B cell (primary cell): ENCODE measurements around the gene BRI3. TPM values are rescaled to one million over a fixed set of nuclear protein-coding genes. Genes with fewer than 3 reads are reported as not detected.

Source experiments
- ATAC-seq: fragments of 200-7000 bp; cut with Tn5 transposase; one replicate; pipeline ENCODE4 v1.10.0; 2021; ENCODE audit warnings: low read depth, mild to moderate bottlenecking, moderate number of reproducible peaks, moderate library complexity
- CTCF ChIA-PET: fragments of 350-600 bp; sonication (Branson Sonifier 250); formaldehyde crosslinking; loops from one replicate; lab custom pipeline; 2021; ENCODE audit warnings: antibody characterized with exemption, inconsistent platforms; lab: Charles Lee
- POLR2A ChIA-PET: fragments of 350-600 bp; sonication (Branson Sonifier 250); formaldehyde crosslinking; loops from one replicate; lab custom pipeline; 2021; ENCODE audit warnings: antibody characterized with exemption; lab: Charles Lee
- DNase-seq: peaks from one replicate; pipeline ENCODE4 v3.0.0; 2013
- H2AFZ ChIP-seq: 2 replicates; pipeline ENCODE4 v1.6.1; 2012; ENCODE audit warnings: mild to moderate bottlenecking, low read depth, low read length; ENCODE audit not compliant: insufficient read depth, poor library complexity, severe bottlenecking
- H3K27ac ChIP-seq, 2 donors: 1 replicate in 1 of 2; 2 replicates in 1 of 2; pipeline ENCODE4 v1.5.1; 2012 to 2013; ENCODE audit warnings: low read length in 2 of 2, mild to moderate bottlenecking in 2 of 2, moderate library complexity in 1 of 2
- H3K27me3 ChIP-seq, 4 experiments: fragments of 200-600 bp in 1 of 4; sonication (generic) in 1 of 4; replicated peaks in 1 of 4; 1 replicate in 2 of 4; 2 replicates in 2 of 4; pipeline versions ENCODE4 v1.6.1 to v1.7.0; 2013 to 2016; ENCODE audit warnings: low read length in 3 of 4, mild to moderate bottlenecking in 2 of 4, mixed read lengths in 1 of 4, moderate library complexity in 1 of 4; ENCODE audit not compliant: insufficient read depth in 4 of 4, control insufficient read depth in 3 of 4; ENCODE audit errors: control extremely low read depth in 1 of 4
- H3K36me3 ChIP-seq, 2 experiments: replicated peaks in 1 of 2; 1 replicate in 1 of 2; 2 replicates in 1 of 2; pipeline versions ENCODE4 v1.6.1 to v1.7.1; 2013; ENCODE audit warnings: low read length in 1 of 2; ENCODE audit not compliant: insufficient read depth in 2 of 2, control insufficient read depth in 1 of 2; ENCODE audit errors: control extremely low read depth in 1 of 2, extremely low read depth in 1 of 2
- H3K4me1 ChIP-seq, 2 donors: fragments of 200-600 bp in 1 of 2; sonication (generic) in 1 of 2; 1 replicate in 1 of 2; 2 replicates in 1 of 2; pipeline versions ENCODE4 v1.5.1 to v1.6.1; 2013 to 2017; ENCODE audit warnings: low read length in 2 of 2; ENCODE audit not compliant: control insufficient read depth in 2 of 2, insufficient read depth in 2 of 2
- H3K4me2 ChIP-seq: replicated peaks from 2 replicates; pipeline ENCODE3; 2012; ENCODE audit warnings: mild to moderate bottlenecking, low read depth, low read length; ENCODE audit not compliant: poor library complexity, severe bottlenecking
- H3K4me3 ChIP-seq, 5 experiments: fragments of 200-600 bp in 1 of 5; sonication (generic) in 1 of 5; 1 replicate in 3 of 5; 2 replicates in 2 of 5; pipeline versions ENCODE4 v1.5.1 to v1.7.0; 2011 to 2016; ENCODE audit warnings: low read length in 4 of 5, mild to moderate bottlenecking in 4 of 5, low read depth in 2 of 5, control low read depth in 1 of 5, moderate library complexity in 1 of 5; ENCODE audit not compliant: insufficient read depth in 1 of 5; ENCODE audit errors: control extremely low read depth in 1 of 5, extremely low read depth in 1 of 5
- H3K79me2 ChIP-seq: fragments of 200-600 bp; sonication (generic); one replicate; pipeline ENCODE4 v1.6.0; 2016; ENCODE audit warnings: low read length; ENCODE audit not compliant: control insufficient read depth, insufficient read depth
- H3K9ac ChIP-seq: fragments of 200-600 bp; sonication (generic); 2 replicates; pipeline ENCODE4 v1.6.1; 2017; ENCODE audit warnings: mild to moderate bottlenecking, low read length, moderate library complexity
- H3K9me3 ChIP-seq, 3 donors: one replicate each; pipeline versions ENCODE4 v1.6.1 to v1.7.1; 2013; ENCODE audit warnings: low read length in 2 of 3; ENCODE audit not compliant: control insufficient read depth in 2 of 3, insufficient read depth in 1 of 3; ENCODE audit errors: control extremely low read depth in 1 of 3
- H4K20me1 ChIP-seq: 2 replicates; pipeline ENCODE4 v1.6.0; 2012; ENCODE audit warnings: mild to moderate bottlenecking, low read length; ENCODE audit not compliant: insufficient read depth, control insufficient read depth, poor library complexity, severe bottlenecking
- H3K27ac Mint-ChIP-seq: one replicate; pipeline ENCODE4 v1.8.0; 2021; ENCODE audit warnings: mixed read lengths
- H3K27me3 Mint-ChIP-seq: one replicate; pipeline ENCODE4 v1.8.0; 2021; ENCODE audit warnings: mixed read lengths
- H3K4me1 Mint-ChIP-seq: one replicate; pipeline ENCODE4 v1.8.0; 2021; ENCODE audit warnings: mixed read lengths
- H3K4me3 Mint-ChIP-seq: one replicate; pipeline ENCODE4 v1.8.0; 2021; ENCODE audit warnings: mixed read lengths
- H3K9me3 Mint-ChIP-seq: one replicate; pipeline ENCODE4 v1.8.0; 2022; ENCODE audit warnings: mixed read lengths; ENCODE audit not compliant: insufficient read depth
- CTCF ChIP-seq: fragments of 200-600 bp; IDR thresholded peaks from one replicate; pipeline ENCODE4 v1.8.0; 2022; ENCODE audit warnings: antibody characterized with exemption, mild to moderate bottlenecking
- EZH2 ChIP-seq: IDR thresholded peaks from 2 replicates; pipeline ENCODE4 v1.6.1; 2012; ENCODE audit warnings: borderline replicate concordance, low read depth, mild to moderate bottlenecking, moderate library complexity, low read length; ENCODE audit not compliant: insufficient read depth, poor library complexity, severe bottlenecking
- WGBS: methylation state at CpG from one replicate; pipeline ENCODE4 v1.1.5; 2013; ENCODE audit warnings: missing lambda C conversion rate; ENCODE audit not compliant: insufficient coverage; 5-methylcytosine and 5-hydroxymethylcytosine counted together
- intact Hi-C: fragments of 100-400 bp; cut with micrococcal nuclease; formaldehyde crosslinking; loops from one replicate; pipeline ENCODE4 v1.10.0; 2022
- polyA plus RNA-seq: library from polyadenylated mRNA; depleted of rRNA; stranded (reverse); fragments of >200 nt; gene quantifications from 2 replicates; pipeline ENCODE4 v1.2.3, GENCODE V29; 2012
- total RNA-seq, 2 donors: library from RNA; stranded (reverse); fragments of 120-200 nt in 1 of 2; gene quantifications; 1 replicate in 1 of 2; 2 replicates in 1 of 2; pipeline versions ENCODE4 v1.2.3 to v1.2.4, GENCODE V29; 2013 to 2022

Gene BRI3
- total and polyA plus RNA-seq, 2 donors (not counting 1 experiment from before 2014, with no cell fraction given): 21.6 to 86.7 TPM

GRCh38 chr7:98282703-98283102, 1.2 kb downstream of the BRI3 start:
- peak overlapping the region in 1 of 2 donors; percentile 82 for H3K27ac ChIP-seq
- H4K20me1 ChIP-seq: peaks cover 44% of the 10 kb centered on the region
- peaks cover 36% of the 10 kb centered on the region for H3K79me2 ChIP-seq
- TF ChIP-seq CTCF (no peak), EZH2 (no peak)
- peaks cover 21 to 40% of the 10 kb centered on the region in 2 donors for H3K4me1 ChIP-seq
- no peaks in the 10 kb centered on the region for H3K9me3 Mint-ChIP-seq
- CTCF ChIA-PET: interaction anchor here (1.6 kb wide), 1 partner anchor 12 kb away, joined by 7 read pairs; no protein-coding TSS in a partner anchor
- peak overlapping the region; percentile 79 for H3K27ac Mint-ChIP-seq
- peak overlapping the region in 4 of 5 experiments; percentile 59 to 81 (median 78) for H3K4me3 ChIP-seq
- H3K36me3 ChIP-seq: no peaks in the 10 kb centered on the region
- 84% methylated on average over 14 of the region's 16 CpGs for WGBS
- no peak overlapping the region for H2AFZ ChIP-seq
- intact Hi-C loops: no loop called here
- peaks cover 40% of the 10 kb centered on the region for H3K4me1 Mint-ChIP-seq
- ATAC-seq (no peak), DNase-seq (no peak)
- H3K4me2 ChIP-seq: peak overlapping the region; percentile 99
- no peaks in the 10 kb centered on the region for H3K27me3 ChIP-seq
- H3K27me3 Mint-ChIP-seq: no peaks in the 10 kb centered on the region
- peak overlapping the region; percentile 91 for H3K9ac ChIP-seq
- H3K9me3 ChIP-seq: no peaks in the 10 kb centered on the region
- peak overlapping the region; percentile 87 for H3K4me3 Mint-ChIP-seq
- POLR2A ChIA-PET: interaction anchor here (0.8 kb wide), 1 partner anchor 596 kb away, joined by 3 read pairs; the partner anchor contains the start of gene TRRAP

- no peaks in the 10 kb centered on the region for H3K27me3 Mint-ChIP-seq
- ChIA-PET CTCF (interaction anchor here (1.6 to 1.7 kb wide), 2 partner anchors 11 to 138 kb away, joined by 3 to 7 read pairs; no protein-coding TSS in a partner anchor), POLR2A (no interaction called here)
- Histone ChIP-seq H2AFZ (no peak overlapping the region), H3K36me3 (no peaks in the 10 kb centered on the region), H3K79me2 (peaks cover 39% of the 10 kb centered on the region), H3K27ac (no peak overlapping the region), H3K9ac (no peak overlapping the region), H3K9me3 (no peaks in the 10 kb centered on the region), H3K4me2 (peak overlapping the region; percentile 99), H3K27me3 (no peaks in the 10 kb centered on the region), H3K4me1 (peaks cover 21 to 44% of the 10 kb centered on the region in 2 donors), H3K4me3 (peak overlapping the region in 1 of 5 experiments; percentile 53), H4K20me1 (peaks cover 50% of the 10 kb centered on the region)
- H3K4me1 Mint-ChIP-seq: peaks cover 40% of the 10 kb centered on the region
- H3K4me3 Mint-ChIP-seq: peak overlapping the region; percentile 87
- 80% methylated on average over 19 of the region's 19 CpGs for WGBS
- peak overlapping the region; percentile 37 for H3K27ac Mint-ChIP-seq
- TF ChIP-seq EZH2: no peak
- no peak for TF ChIP-seq CTCF
- no peak for ATAC-seq
- H3K9me3 Mint-ChIP-seq: no peaks in the 10 kb centered on the region
- DNase-seq: no peak
- intact Hi-C loops: no loop called here
Measured at GRCh38 chr7:98283127-98283886, 1.8 kb downstream of the BRI3 start.
